NCI-H1105 treated with DMSO at 0.1 percent for 48 hours (cell line): ENCODE measurements around the gene CALHM2.
A peak's percentile ranks its signal among the peaks of the same experiment; 100 is the strongest.

Source experiments
- DNase-seq: peaks from one replicate; lab custom pipeline; 2025; lab: John Stamatoyannopoulos, UW

CALHM2 gene

DNA sequence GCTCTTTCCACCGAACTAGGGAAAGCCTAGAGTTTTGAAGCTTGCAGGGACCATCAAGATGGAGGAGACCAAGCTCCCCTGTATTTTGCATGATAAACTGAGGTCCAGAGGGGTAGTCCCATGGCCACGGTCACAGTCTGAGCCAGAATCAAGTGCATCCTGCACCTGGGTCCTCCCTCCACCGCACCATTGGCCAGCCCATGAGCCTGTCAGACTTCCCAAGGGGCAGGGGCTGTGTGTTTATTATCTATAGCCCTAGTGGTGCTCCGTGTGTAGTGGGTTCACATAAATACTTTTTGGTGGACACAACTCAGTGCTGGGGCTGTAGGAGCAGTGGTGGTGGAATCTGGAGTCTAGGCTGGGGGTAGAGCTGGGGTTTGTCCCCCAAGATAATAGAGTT, 23.3 kb upstream of the CALHM2 start:
- DNase-seq, result no peak

DNA sequence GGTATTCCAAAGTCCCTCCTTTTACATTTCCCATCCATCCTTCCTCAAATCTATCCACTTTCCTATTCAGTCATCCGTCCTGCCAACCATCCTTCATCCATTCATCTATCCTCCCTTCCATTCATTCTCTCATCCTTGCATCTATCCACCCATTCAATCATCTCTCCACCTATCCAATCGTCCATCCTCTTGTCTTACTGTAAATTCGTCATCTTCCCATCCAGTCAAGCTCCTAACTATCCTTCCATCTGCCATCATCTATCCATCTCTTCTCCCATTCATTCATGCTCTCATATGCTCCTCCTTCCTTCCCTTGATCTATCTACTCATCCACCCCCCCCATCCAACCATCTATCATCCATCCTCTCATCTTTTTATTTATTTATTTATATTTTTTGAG, 21.9 kb upstream of the CALHM2 start:
- no peak for DNase-seq

DNA sequence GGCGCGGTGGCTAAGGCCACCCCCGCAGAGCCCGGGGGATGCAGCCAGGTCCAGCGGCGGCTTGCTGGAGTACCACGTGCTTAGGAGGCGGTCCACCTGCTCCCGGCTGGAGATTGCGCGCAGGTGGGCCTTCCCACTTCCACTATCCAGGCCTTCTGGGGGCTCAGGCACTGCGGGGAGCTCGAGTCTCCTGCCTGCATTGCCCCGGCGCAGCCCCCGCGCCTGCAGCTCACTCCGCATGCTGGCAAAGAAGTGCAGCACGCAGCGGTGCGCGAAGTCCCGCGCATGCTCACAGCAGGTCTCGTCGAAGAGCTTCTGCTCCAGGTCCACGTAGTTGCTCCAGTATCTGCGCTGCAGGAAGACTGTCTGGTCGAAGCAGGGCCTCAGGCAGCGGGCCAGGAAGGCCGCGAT, 21.1 kb upstream of the CALHM2 start:
- no peak for DNase-seq

- no peak for DNase-seq
Measured at GRCh38 chr10:103472005-103472404, 19.8 kb upstream of the CALHM2 start.

DNA sequence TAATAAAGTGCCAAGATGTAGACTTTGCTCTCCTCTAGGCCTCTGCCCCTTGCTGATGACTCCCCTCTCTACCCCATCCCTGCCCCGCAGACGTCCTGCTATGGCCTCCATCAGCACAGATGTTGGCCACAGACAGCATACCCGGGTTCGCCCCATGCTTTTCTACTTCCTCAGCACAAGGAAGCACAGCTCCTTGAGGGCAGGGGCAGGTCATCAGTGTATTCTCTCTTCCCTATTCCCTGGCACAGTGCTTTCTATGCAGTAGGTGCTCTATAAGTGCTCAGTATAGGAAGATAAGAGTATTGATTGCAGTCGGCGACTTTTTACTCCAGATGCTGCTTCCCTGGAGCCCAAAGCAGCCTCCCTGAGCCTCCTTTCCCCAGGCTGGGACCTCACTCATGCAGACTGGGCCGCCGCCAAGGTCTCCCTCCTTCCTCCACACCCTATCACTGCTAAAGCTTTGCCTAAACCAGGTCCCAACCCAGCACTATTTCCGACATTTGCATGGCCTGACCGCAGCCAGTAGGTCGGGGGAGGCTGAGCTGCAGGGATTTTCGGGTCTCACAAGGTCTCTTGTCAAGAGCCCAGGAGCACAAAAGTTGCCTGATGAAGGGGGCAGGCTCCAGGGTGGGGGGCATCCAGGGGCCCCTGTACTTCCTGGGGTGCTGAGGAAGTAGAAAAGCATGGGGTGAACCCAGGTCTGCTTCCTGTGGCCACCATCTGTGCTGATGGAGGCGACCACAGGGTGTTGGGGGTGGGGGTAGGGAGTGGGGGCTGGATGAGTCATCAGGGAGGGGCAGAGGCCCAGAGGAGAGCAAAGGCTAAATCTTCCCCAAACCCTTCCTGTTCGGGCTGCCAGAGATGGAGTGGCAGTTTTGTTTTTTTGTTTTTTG, 18.8 kb upstream of the CALHM2 start:
- no peak for DNase-seq

- DNase-seq, result no peak
Measured at GRCh38 chr10:103469201-103469600, 17.0 kb upstream of the CALHM2 start.

- DNase-seq, result no peak
Measured at GRCh38 chr10:103467406-103467805, 15.2 kb upstream of the CALHM2 start.

DNA sequence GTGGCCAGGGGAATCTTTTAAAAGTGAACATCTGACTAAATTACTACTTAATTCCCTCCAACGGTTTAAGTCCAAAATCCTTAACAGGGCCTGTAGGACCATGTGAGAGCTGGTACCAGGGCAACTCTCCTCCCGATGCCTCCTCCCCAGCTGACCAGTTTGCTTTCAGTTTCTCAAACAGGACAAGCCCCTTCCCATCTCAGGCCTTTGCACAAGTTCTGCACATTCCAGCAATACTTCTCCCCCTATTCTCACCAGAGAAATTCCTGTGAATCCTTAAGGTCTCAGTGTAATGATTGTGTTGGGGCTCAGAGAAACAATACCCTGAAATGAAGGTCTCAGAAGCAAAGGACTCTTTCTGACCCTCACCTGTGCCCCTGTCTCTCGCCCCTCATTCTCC, 14.6 kb upstream of the CALHM2 start:
- no peak for DNase-seq

DNA sequence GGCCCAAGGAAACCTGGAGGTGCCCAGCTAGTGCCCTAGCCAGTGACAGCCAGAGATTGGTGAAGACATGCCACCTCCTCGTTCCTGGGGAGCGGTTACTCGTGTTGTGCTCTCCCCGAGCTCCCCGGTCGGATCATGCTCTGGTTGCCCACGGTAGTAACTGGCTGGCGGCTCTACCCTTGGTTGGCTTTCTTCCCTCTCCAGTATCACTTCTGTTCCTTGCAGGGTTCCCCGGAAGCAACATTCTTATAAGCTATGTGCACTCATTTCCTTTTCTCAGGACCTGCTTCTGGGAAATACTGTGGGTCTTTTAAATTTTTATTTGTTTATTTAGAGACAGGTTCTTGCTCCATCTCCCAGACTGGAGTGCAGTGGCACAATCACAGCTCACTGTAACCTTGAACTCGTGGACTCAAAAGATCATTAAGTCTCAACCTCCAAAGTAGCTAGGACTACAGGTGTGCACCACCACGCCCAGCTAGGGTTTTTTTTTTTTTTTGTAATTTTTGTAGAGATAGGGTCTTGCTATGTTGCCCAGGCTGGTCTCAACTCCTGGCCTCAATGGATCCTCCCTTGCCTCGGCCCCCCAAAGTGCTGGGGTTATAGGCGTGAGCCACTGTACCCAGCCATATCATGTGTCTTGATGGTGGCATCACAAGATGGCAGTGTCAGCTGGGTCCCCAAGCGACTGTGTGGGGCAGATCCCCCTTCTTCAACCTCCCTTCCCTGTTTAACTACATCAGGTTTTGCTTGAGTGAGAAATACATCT, 13.4 kb upstream of the CALHM2 start:
- no peak for DNase-seq

DNA sequence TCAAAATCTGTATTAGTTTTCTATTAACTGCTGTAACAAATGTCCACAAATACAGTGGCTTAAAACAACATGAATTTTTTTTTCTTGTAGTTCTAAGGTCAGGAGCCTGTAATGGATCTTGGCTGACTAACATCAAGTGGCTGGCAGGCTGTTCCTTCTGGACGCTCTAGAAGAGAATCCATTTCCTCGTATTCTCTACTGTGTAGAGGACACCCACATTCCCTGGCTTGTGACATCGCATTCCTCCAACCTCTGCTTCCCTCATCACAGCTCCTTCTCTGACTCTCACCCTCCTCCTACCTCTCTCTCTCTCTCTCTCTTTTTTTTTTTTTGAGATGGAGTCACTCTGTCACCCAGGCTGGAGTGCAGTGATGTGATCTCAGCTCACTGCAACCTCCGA, 11.3 kb upstream of the CALHM2 start:
- DNase-seq, result no peak

DNA sequence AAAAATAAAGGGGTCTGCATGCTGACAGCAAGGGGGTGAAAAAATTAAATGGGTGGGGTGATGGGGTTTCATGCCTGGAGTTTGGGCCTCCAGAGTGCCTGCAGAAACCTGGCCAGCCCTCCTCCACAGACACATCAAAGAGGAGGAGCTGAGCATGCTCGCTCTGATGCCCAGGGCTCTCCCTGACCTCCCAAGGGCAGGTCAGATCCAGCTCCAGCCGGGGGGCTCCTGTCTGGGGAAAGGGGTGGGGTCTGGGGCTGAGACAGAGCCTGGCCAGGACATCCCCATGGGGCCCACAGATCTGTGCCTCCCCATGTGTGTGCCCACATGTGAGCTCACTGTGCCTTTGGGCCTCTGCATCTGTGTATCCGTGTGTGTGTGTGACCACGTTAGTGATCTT, 7.4 kb upstream of the CALHM2 start:
- no peak for DNase-seq

DNA sequence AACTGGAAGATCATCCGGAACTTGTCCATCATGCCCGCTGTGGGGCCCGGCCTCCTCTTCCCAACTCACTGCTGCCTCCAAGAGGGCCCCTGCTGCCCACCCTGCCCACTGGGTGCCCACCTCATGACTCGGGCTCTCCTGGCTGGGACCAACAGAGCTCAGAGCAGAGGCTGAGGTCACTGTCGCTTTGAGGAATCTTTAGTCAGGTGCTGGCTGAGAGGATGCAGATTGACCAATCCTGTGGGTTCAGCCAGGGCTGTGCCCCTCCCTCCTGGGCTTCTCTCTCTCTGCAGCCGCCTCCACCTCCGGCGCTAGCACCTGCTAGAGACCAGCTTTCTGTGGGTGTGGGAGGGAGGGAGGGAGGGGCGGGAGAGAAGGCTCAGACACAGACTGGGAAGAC, 6.5 kb upstream of the CALHM2 start, which contains the start of gene CALHM1:
CALHM1 (minus strand) TSS at position 181 of the 400 bp plus-strand sequence; CDS start at position 32, 149 bp downstream.
- peak; percentile 11 for DNase-seq

DNA sequence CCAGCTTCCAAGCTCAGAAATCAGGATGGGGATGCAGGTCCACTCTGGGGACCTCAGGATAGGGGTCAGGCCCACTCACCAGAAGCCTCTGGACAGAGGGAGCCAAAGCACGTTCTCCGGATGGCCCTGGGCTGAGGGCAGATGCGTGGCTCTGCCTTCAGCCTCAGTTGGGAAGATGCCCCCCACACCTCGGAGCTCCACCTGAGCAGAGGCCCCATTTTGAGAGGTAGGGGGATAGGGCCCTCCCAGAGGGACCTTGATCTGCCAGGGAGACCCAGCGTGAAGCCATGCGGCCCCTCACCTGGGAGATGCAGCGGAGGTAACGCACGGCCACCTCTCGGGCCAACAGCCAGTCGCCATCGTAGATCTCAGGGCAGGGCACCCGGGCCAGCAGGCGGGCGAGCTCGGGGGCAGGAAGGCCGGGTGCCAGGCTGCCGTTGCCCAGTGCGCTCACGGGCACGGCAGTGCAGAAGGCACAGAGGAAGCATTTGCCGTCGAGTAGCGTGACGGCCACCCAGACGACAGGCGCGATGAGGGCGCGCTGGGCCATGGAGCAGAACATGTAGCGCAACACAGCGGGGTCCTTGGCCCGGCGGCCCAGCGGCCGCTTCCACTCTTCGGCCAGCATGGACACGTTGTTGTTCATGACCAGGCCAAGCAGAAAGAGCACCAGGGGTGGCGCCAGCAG, 5.9 kb upstream of the CALHM2 start:
- no peak for DNase-seq

- no peak for DNase-seq
Measured at GRCh38 chr10:103457176-103457712, 5.1 kb upstream of the CALHM2 start.

GRCh38 chr10:103456074-103456660, 4.0 kb upstream of the CALHM2 start:
- DNase-seq, result no peak

GRCh38 chr10:103455235-103455634, 3.1 kb upstream of the CALHM2 start:
- DNase-seq, result no peak

- no peak for DNase-seq
Measured at GRCh38 chr10:103454026-103454425, 1.9 kb upstream of the CALHM2 start.

- no peak for DNase-seq
Measured at GRCh38 chr10:103452506-103453230, 498 bp upstream of the CALHM2 start.

GRCh38 chr10:103451091-103451813, 918 bp downstream of the CALHM2 start:
- no peak for DNase-seq

DNA sequence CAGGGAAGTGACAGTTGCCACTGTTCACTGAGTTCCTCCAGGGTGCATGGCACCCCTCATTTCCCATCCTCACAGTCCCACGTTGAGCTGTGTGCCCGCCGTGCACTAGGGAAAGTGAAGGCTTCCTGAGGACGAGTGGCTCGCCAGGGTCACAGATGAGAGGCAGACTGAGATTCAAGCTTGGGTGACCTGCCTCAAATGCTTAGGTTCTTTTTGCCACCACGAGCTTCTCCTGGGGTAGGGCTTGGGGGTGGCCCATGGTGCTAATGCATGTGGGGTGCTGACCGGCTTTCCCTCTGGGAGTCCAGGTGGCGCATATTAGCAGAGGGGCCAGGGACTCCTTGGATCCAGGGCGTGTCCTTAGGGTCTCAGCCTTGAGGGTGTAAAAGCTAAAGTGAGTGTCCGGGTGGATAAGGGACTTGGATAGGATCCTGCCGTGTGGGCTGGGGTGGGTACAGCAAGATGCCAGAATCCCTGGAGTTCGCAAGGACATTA, 1.9 kb downstream of the CALHM2 start:
- DNase-seq, result no peak
